ENCODE data around the gene SPTLC3.

GRCh38 chr20:12984069-12984765 lies 24.6 kb upstream of the SPTLC3 start:
- TF ChIP-seq CTCF (IDR thresholded peaks at IDR 0.05; ENCODE audit: low read depth, low read length, poor library complexity, severe bottlenecking) (no peak), EZH2phosphoT487 (IDR thresholded peaks at IDR 0.05; ENCODE audit: borderline replicate concordance, low read length) (no peak)
